K562 (cell line): ENCODE measurements around the gene MCM7. TPM values are rescaled to one million over a fixed set of nuclear protein-coding genes. Genes with fewer than 3 reads are reported as not detected.

Experiments
- AFF1 ChIP-seq, 2 experiments: fragments of 450-650 bp; IDR thresholded peaks; 2 replicates each; pipeline ENCODE4 v1.6.1; 2018; ENCODE audit warnings: mild to moderate bottlenecking in 2 of 2, low read depth in 1 of 2; ENCODE audit not compliant: partially characterized antibody in 2 of 2
- EWSR1 ChIP-seq: fragments of 450-650 bp; IDR thresholded peaks from 2 replicates; pipeline ENCODE4 v1.6.1; 2018; ENCODE audit warnings: borderline replicate concordance, mild to moderate bottlenecking, low read depth, moderate library complexity; ENCODE audit not compliant: partially characterized antibody
- KDM5B ChIP-seq: fragments of 200-600 bp; sonication (generic); IDR thresholded peaks from 2 replicates; pipeline ENCODE4 v1.6.1; 2012; ENCODE audit warnings: low read depth, mild to moderate bottlenecking, moderate library complexity, low read length, control low read depth, inconsistent platforms; ENCODE audit not compliant: insufficient replicate concordance
- NONO ChIP-seq, 2 experiments: fragments of 200-400 bp in 1 of 2; fragments of 450-650 bp in 1 of 2; formaldehyde crosslinking in 1 of 2; IDR thresholded peaks; 2 replicates each; pipeline ENCODE4 v1.6.1; 2017; ENCODE audit warnings: low read depth in 2 of 2, mild to moderate bottlenecking in 2 of 2, moderate library complexity in 2 of 2, low read length in 1 of 2
- STAT5A ChIP-seq: IDR thresholded peaks from 2 replicates; pipeline ENCODE4 v1.6.1; 2012; ENCODE audit warnings: low read length, inconsistent platforms, borderline replicate concordance
- ZFP91 ChIP-seq: sonication (generic); formaldehyde crosslinking; IDR thresholded peaks from 2 replicates; pipeline ENCODE4 v1.8.0; 2022; ENCODE audit warnings: mild to moderate bottlenecking, missing genetic modification reagents
- ZKSCAN3 ChIP-seq: fragments of 250-450 bp; sonication (Bioruptor Pico); IDR thresholded peaks from 2 replicates; pipeline ENCODE4 v1.4.0; 2020
- ZNF407 ChIP-seq: fragments of 450-650 bp; IDR thresholded peaks from 2 replicates; pipeline ENCODE4 v1.6.1; 2016; ENCODE audit warnings: low read depth
- polyA plus RNA-seq, 8 experiments: library from polyadenylated mRNA; depleted of rRNA in 4 of 8; stranded (reverse) in 5 of 8; unstranded in 3 of 8; fragments of >200 nt; fragmentation: Nextera tagmentation in 2 of 8; fragmentation: Illumina TruSeq in 1 of 8; extraction: Ambion mirVana in 2 of 8; extraction: Trizol in 1 of 8; gene quantifications; 2 replicates each; pipeline versions ENCODE4 v1.2.1 to v1.2.3, GENCODE V29; 2011 to 2014; ENCODE audit warnings: inconsistent platforms in 1 of 8, missing spikeins in 1 of 8
- total RNA-seq, 7 experiments: library from RNA; depleted of rRNA in 6 of 7; stranded (reverse); fragments of >200 nt in 6 of 7; fragmentation: Illumina TruSeq in 2 of 7; extraction: Trizol in 2 of 7; gene quantifications; 2 replicates each; pipeline versions ENCODE4 v1.2.1 to v1.2.3, GENCODE V29; 2011 to 2021; ENCODE audit warnings: low replicate concordance in 1 of 7
- TF ChIP-seq, protein P1 (sequence below), 2 experiments: IDR thresholded peaks in 1 of 2; conservative IDR thresholded peaks in 1 of 2; 2 replicates each; pipeline ENCODE4 v1.6.1; 2016; ENCODE audit warnings: low read depth in 2 of 2, mild to moderate bottlenecking in 1 of 2, missing compliant biosample characterization in 1 of 2, missing genetic modification characterization in 1 of 2, moderate library complexity in 1 of 2

MCM7 gene
- total and polyA plus RNA-seq, 9 of the 15 experiments (the other 6 are each of a cell fraction or from before 2014, with no cell fraction given) = 329 to 856 (median 437) TPM

DNA sequence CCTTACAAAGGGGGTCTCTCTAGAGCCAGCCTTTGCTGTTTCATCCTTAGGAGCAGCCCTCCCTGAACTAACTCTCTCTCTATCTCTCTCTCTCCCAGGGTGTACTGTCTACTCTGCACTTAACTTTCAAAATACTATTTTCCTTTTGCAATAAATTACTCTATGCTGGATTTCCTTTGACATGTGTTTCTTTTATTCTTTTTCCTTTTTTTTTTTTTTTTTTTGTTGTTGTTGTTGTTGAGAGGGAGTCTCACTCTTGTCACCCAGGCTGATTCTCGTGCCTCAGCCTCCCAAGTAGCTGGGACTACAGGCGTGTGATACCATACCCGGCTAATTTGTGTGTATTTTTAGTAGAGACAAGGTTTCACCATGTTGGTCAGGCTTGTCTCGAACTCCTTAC, 18.2 kb downstream of the MCM7 start (continued):
- TF ChIP-seq ZNF407 (peak; percentile 38; the same call in 1 of the 2 replicates), EWSR1 (no peak), AFF1 (IDR thresholded peaks at IDR 0.05; ENCODE audit: low read depth in 1 of 2, partially characterized antibody in 2 of 2) (peak in 1 of 2 experiments; percentile 20), ZFP91 (CRISPR knock-in tag) (no peak), STAT5A (no peak), KDM5B (no peak), ZKSCAN3 (CRISPR knock-in tag) (no peak), NONO (IDR thresholded peaks at IDR 0.05; ENCODE audit: low read depth in 2 of 2, low read length in 1 of 2) (no peak)
- TF ChIP-seq, protein P1, sequence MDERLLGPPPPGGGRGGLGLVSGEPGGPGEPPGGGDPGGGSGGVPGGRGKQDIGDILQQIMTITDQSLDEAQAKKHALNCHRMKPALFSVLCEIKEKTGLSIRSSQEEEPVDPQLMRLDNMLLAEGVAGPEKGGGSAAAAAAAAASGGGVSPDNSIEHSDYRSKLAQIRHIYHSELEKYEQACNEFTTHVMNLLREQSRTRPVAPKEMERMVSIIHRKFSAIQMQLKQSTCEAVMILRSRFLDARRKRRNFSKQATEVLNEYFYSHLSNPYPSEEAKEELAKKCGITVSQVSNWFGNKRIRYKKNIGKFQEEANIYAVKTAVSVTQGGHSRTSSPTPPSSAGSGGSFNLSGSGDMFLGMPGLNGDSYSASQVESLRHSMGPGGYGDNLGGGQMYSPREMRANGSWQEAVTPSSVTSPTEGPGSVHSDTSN (CRISPR knock-in tag; IDR thresholded peaks at IDR 0.05; ENCODE audit: low read depth) = no peak
- TF ChIP-seq, protein P1 (tag; conservative IDR thresholded peaks at IDR 0.05; ENCODE audit: low read depth) = peak; percentile 69
